DMS79 treated with DMSO at 0.1 percent for 48 hours (cell line): ENCODE measurements around the gene LASP1NB.
"Not testable (repeated sequence)": the region's sequence is repeated elsewhere in the genome, so short reads cannot be mapped to it uniquely, and the experiment has no call there.

Experiments
- DNase-seq: peaks from one replicate; lab custom pipeline; 2025; lab: John Stamatoyannopoulos, UW

LASP1NB gene

GRCh38 chr17:38897176-38897575, 28.2 kb upstream of the LASP1NB start:
- DNase-seq, result no peak

- DNase-seq, result no peak
These were observed 27.6 kb upstream of the LASP1NB start for GRCh38 chr17:38897671-38898290.

GRCh38 chr17:38898291-38898679, 27.1 kb upstream of the LASP1NB start:
- no peak for DNase-seq

GRCh38 chr17:38898812-38899348, 26.5 kb upstream of the LASP1NB start:
- no peak for DNase-seq

- no peak for DNase-seq
These were observed 26.0 kb upstream of the LASP1NB start for GRCh38 chr17:38899421-38899820.

GRCh38 chr17:38900978-38901656, 24.3 kb upstream of the LASP1NB start:
- no peak for DNase-seq

- no peak for DNase-seq
These were observed 22.0 kb upstream of the LASP1NB start for GRCh38 chr17:38903404-38903803.

GRCh38 chr17:38904892-38905291, 20.5 kb upstream of the LASP1NB start:
- DNase-seq, result no peak

- DNase-seq, result no peak
These were observed 20.0 kb upstream of the LASP1NB start for GRCh38 chr17:38905375-38905774.

GRCh38 chr17:38906460-38907228, 18.8 kb upstream of the LASP1NB start:
- no peak for DNase-seq

- DNase-seq, result no peak
These were observed 17.3 kb upstream of the LASP1NB start for GRCh38 chr17:38907930-38908675.

- DNase-seq, result no peak
These were observed 16.7 kb upstream of the LASP1NB start for GRCh38 chr17:38908676-38909181.

GRCh38 chr17:38910325-38910724, 15.1 kb upstream of the LASP1NB start:
- no peak for DNase-seq

- DNase-seq, result no peak
These were observed 14.2 kb upstream of the LASP1NB start for GRCh38 chr17:38911081-38911730.

- not testable (repeated sequence) for DNase-seq
These were observed 13.7 kb upstream of the LASP1NB start for GRCh38 chr17:38911731-38912081.

GRCh38 chr17:38912221-38912813, 13.1 kb upstream of the LASP1NB start:
- DNase-seq, result no peak

GRCh38 chr17:38914741-38915638, 10.4 kb upstream of the LASP1NB start:
- no peak for DNase-seq

- DNase-seq, result no peak
These were observed 9.8 kb upstream of the LASP1NB start for GRCh38 chr17:38915639-38915995.

GRCh38 chr17:38916771-38917170, 8.6 kb upstream of the LASP1NB start:
- DNase-seq, result no peak

GRCh38 chr17:38917259-38917658, 8.2 kb upstream of the LASP1NB start:
- no peak for DNase-seq
